ENCODE results near the gene CRYL1.

Gene CRYL1

GRCh38 chr13:20424559-20424852 lies 101.2 kb downstream of the CRYL1 start:
- DNase-seq (ENCODE audit: low read depth) = no peak

GRCh38 chr13:20422362-20422761 lies 103.3 kb downstream of the CRYL1 start:
- DNase-seq (ENCODE audit: low read depth) = no peak

DNA sequence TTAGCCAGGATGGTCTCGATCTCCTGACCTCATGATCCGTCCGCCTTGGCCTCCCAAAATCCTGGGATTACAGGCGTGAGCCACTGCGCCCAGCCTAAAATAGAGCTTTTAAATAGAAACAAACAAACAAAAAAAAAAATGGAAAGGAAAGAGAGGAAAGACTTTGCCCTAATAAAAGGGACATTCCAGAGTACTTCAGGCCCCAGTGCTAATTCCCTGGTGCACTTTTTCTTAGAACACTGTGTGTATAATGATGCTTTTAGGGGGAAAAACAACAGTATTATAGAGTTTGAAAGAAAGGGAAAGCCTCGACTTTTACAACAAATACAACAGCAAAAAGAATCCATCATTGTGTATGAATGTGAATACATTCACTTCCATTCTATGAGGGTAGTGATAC lies 104.7 kb downstream of the CRYL1 start:
- DNase-seq (ENCODE audit: low read depth) = no peak

DNA sequence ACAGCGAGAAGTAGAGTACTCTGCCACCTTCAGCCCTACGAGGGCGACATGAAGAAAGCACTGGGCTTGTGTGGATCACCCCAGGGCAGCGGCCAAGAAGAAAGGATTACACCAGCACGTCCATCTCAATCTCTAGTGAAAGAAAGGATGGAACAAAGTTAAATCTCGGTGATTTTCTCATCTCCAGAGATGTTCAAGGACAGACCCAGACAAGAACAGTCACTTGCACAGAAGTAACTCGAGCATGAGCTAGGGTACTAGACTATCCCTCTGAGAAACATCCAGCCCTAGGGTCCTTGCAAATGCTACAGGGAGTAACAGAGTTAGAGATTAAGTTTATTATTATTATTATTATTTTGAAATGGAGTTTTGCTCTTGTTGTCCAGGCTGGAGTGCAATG lies 106.7 kb downstream of the CRYL1 start:
- no peak for DNase-seq (ENCODE audit: low read depth)

- DNase-seq (ENCODE audit: low read depth) = no peak
Observed at GRCh38 chr13:20416223-20416745, 109.4 kb downstream of the CRYL1 start.

GRCh38 chr13:20415694-20416107 lies 110.0 kb downstream of the CRYL1 start:
- DNase-seq (ENCODE audit: low read depth) = no peak

DNA sequence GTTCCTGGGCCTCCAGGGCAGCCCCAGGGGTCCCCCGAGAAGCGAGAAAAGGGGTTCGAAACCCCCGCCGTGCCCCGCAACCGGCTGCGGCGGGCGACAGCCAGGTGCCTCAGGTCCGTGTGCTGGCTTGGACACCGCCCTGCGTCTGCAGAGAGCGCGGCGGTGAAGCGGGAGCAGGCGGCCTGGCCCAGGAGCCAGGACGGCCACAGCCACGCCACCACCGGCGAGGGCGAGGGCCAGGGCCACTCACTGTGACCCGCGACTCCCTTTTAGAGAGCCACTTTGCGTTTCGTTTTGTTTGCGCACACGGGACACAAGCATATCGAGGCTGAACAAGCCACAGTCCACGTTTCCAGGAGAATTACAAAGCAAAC lies 110.4 kb downstream of the CRYL1 start:
- no peak for DNase-seq (ENCODE audit: low read depth)

DNA sequence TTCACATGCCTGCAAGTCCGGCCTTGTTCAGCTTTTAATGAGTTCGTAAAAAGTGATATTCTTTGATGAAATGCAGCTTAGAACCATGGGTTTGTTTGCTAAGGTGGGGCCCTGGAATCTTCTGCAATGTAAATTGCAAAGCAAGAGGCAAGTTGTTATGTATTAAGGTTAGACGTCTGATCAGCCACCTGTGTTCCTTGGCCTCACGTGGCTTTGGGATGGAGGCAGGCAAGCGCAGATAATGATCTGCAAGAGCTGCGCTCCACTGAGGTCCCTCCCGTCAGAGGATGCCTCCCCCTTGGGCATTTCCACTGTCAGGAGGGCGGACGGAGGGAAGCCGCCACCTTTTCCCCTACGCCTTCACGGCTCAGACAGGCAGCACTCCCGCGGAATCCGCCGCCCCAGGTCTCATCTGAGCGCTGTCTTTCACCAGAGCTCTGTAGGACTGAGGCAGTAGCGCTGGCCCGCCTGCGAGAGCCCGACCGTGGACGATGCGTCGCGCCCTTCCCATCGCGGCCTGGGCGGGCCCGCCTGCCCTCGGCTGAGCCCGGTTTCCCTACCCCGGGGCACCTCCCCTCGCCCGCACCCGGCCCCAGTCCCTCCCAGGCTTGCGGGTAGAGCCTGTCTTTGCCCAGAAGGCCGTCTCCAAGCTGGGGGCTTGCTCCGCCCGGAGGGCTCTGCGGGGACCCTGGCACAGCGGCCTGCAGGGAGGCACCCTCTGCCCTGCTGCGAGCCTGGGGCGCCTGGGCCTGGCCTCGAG lies 110.9 kb downstream of the CRYL1 start:
- DNase-seq (ENCODE audit: low read depth) = no peak

DNA sequence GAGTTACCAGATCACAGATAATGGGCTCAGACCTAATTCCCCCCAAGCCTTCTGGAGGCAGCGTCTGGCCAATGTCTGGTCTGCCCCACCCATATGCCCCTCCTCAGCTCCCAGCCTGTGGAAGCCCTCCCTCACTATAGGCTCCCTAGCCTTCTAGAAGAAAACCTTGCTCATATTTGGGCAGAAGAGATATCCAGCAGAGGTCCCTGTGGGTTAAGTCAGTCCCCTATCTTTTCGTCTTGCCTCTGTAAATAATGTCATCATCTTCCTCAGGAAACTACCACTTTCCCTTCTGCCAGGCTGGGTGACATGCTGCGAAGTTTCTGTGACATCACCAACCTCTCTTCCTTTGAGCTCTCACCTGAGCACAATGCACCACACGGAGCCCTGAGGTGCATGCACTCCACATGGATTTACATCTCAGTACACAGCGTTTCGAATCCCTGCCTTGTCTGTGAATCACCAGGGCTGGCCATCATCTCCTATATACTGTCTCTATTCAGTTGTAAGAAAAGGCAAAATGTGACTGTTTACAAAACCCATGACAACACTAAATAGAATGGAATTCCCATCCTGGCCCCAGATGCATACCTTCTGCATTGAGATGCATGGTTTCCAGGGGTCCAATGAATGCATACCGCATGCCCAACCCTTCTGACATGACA lies 112.8 kb downstream of the CRYL1 start:
- DNase-seq (ENCODE audit: low read depth) = no peak

DNA sequence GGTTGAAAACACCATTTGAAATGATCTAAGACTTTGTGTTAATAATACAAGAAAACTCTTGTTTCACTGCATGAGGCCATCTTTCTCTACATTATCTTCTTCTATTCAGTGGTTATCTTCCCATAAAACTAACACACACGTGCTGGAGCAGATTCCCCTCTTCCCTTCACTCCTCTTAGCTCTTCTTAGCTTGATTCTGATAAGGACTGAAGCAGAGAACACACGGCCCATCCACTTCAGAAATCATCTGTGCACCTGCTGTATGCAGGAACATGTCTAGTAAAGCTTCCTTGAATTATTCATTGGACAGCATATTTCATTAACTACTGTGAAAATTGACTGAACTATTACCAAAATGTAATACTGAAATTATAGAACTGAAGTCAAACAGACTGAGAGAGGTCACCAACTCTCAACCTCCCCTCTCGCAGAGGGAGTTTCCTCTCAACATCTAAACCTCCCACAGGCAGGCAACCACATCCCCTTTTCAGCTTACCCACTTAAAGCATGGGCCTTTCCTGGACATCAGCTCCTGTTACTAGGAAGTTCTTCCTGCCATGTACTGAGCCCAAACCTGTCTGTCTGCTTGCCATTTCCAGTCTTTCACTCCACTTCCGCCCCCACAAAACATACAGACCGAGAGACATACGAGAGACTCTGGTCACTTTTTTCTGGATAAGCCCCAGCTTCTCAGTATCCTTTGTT lies 113.9 kb downstream of the CRYL1 start:
- no peak for DNase-seq (ENCODE audit: low read depth)

DNA sequence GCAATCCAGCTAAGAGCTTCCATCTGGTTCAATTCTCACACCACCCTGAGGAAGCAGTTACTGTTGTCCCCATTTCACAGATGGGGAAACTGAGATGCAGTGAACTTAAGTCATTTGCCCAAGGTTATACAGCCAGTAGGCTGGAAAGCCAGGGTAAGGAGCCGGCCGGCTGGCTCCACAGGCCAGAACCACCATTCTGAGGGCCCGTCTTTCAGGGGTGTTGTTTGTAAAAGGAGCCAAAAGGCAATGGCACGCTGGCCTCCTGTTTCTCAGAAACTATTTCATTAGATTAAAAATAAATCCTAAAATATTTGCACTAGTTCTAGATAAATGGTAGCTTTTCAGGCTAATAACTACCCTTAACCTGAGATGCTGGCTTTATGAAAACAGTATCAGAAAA lies 114.9 kb downstream of the CRYL1 start:
- no peak for DNase-seq (ENCODE audit: low read depth)

GRCh38 chr13:20408181-20408580 lies 117.5 kb downstream of the CRYL1 start:
- DNase-seq (ENCODE audit: low read depth) = no peak

- DNase-seq (ENCODE audit: low read depth) = no peak
Observed at GRCh38 chr13:20407759-20408158, 117.9 kb downstream of the CRYL1 start.

GRCh38 chr13:20405691-20406090 lies 120.0 kb downstream of the CRYL1 start:
- no peak for DNase-seq (ENCODE audit: low read depth)

DNA sequence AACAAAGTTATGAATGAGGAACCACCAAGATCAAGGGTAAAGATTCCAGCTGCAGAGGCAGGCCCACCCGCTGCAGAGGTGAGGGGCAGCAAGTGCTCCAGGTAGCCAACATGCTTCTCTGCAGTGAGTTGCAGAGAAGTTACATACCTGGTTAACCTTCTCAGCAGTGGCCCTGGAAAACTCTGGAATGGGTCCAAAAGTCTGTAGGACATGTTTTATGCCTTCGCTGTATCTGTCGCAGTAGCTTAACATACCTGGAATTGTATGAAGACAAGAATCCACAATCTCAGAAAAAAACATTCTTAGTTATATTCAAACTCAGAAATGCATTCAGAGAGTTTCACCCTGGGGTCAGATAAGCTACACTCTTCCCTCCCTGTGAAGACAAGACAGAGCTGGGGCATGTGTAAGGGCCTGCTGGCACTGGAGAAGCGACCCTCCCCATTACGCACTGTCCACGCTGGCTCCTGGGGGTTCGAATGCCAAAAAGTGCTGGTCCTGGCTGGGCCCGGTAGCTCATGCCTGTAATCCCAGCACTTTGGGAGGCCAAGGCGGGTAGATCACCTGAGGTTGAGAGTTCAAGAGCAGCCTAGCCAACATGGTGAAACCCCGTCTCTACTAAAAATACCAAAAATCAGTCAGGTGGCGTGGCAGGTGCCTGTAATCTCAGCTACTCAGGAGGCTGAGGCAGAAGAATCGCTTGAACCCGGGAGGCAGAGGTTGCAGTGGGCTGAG lies 121.0 kb downstream of the CRYL1 start:
- no peak for DNase-seq (ENCODE audit: low read depth)

GRCh38 chr13:20403826-20404225 lies 121.8 kb downstream of the CRYL1 start:
- DNase-seq (ENCODE audit: low read depth) = no peak

GRCh38 chr13:20402881-20403280 lies 122.8 kb downstream of the CRYL1 start:
- no peak for DNase-seq (ENCODE audit: low read depth)

- no peak for DNase-seq (ENCODE audit: low read depth)
Observed at GRCh38 chr13:20401931-20402856, 123.5 kb downstream of the CRYL1 start.

- DNase-seq (ENCODE audit: low read depth) = no peak
Observed at GRCh38 chr13:20401531-20401930, 124.1 kb downstream of the CRYL1 start.

DNA sequence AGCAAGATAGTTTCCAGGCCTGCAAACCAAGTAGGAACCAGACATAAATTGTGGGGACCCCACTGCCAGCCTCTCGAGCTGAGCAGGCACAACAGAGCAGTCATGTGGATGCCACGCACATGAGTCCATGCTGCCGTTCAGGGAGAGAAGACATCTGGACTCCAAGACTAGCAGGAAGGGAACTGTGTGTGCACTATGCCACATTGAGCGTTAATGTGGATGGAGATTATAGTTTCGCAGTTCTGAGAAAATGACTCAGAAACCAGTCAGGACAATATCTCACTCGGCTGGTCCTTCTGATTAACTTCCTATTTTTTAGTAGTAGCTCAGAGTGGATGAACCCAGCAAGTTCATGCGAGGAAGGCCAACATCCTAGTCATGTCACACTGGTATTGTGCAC lies 124.9 kb downstream of the CRYL1 start:
- DNase-seq (ENCODE audit: low read depth) = no peak

DNA sequence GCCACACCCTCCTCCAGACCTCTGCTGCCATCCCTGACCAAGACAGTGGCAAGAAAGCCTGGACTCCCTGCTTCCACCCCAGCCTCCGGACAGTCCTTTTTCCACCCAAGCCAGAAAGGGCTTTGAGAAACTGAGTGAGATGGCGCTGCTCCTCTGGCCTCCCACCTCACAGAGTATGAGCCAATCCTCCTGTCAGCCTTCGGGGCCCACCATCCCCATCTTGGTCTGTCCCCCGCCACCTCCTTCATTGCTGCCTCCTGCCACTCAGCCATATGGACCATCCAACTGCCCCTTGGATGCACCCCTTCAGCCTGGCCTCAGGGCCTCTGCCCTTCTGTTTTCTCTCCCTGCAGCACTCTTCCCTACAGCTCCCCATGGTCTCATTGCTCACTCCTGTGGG lies 125.7 kb downstream of the CRYL1 start:
- no peak for DNase-seq (ENCODE audit: low read depth)

Measured in T-helper 22 cell (primary cell).